ENCODE data around the gene DOCK9.
A peak's percentile ranks its signal among the peaks of the same experiment; 100 is the strongest.

DOCK9 gene

DNA sequence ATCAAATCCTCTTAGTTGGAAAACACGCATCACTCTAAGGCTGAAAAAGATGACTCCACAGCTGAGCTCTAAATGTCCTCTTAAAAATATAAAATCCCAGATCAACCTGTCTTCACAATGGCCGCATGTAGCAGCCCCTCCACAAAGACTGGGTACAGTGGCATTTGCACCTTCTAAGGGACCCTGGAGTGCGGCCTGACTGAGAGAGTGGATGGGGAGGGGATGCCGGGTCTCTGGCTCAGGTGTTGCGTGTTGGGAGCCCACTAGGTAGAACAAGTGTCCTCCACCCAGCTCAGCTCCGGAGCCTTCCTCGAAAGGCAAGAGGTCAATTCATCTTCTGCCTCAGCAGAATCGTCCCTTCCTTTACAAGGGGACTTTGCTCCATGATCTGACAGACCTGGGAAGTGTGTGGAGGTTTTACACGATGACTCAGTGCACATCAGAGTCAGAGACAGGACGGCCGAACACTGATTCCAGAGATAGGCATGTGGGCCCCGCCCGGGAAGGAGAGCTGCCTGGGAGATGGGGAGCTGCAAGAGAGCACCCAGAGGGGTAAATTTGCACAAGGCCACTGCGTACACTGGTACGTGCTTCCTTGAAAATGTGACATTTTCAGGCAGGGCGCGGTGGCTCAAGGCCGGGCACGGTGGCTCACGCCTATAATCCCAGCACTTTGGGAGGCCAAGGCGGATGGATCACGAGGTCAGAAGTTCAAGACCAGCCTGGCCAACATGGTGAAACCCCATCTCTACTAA, 201.8 kb downstream of the DOCK9 start:
- H3K9ac ChIP-seq (ENCODE audit: low read length) = no peak overlapping the region
- no peak overlapping the region for H3K4me3 ChIP-seq (ENCODE audit: low read length)
- H3K4me1 ChIP-seq (ENCODE audit: control insufficient read depth, insufficient read depth, low read length) = peaks cover 12% of the 10 kb centered on the region
- peaks cover 3% of the 10 kb centered on the region for H3K27me3 ChIP-seq (ENCODE audit: control insufficient read depth, insufficient read depth, low read length)
- H3K36me3 ChIP-seq (ENCODE audit: control insufficient read depth, insufficient read depth, low read length) = no peaks in the 10 kb centered on the region
- no peaks in the 10 kb centered on the region for H3K9me3 ChIP-seq (ENCODE audit: control insufficient read depth, low read length)

DNA sequence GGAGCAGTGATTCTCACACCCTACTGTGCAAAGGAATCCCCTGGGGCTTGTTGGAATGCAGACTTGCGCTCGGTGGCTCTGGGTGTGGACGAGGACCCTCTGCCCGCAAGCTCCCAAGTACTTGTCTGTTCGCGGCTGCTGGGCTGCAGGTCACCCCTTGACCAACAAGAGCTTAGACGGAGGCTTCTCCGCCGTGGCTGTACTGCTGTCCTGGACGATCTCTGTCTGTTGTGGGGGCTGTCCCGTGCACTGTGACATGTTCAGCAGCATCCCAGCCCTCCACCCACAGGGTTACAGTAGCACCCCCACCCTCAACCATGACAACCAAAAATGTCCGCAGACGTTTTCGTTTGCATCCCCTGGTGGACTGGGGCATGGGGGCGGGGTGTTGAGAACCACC, 202.5 kb downstream of the DOCK9 start:
- H3K27me3 ChIP-seq (ENCODE audit: control insufficient read depth, insufficient read depth, low read length) = peaks cover 3% of the 10 kb centered on the region
- H3K4me1 ChIP-seq (ENCODE audit: control insufficient read depth, insufficient read depth, low read length) = peaks cover 12% of the 10 kb centered on the region
- no peaks in the 10 kb centered on the region for H3K36me3 ChIP-seq (ENCODE audit: control insufficient read depth, insufficient read depth, low read length)
- H3K9ac ChIP-seq (ENCODE audit: low read length) = no peak overlapping the region
- no peaks in the 10 kb centered on the region for H3K9me3 ChIP-seq (ENCODE audit: control insufficient read depth, low read length)
- no peak overlapping the region for H3K4me3 ChIP-seq (ENCODE audit: low read length)

DNA sequence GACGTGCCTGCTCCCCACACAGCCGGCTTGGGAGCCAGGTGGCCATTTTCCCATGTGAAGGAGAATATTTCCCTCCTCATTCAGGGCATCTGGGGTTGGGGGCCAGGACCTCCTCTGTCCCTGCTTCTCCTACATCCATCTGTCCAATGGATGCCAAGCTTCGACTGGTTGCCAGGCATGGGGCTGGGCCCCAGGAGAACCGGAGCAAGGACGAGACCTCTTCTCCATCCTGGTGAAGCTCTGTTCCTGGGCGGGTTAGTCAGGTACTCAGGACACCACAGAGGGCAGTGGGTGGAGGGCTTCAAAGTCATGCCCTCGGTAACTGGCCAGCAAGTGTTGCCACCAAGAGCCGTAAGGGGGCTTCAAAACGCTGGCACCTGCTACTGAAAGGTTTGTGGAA, 203.1 kb downstream of the DOCK9 start:
- H3K36me3 ChIP-seq (ENCODE audit: control insufficient read depth, insufficient read depth, low read length) = no peaks in the 10 kb centered on the region
- H3K27me3 ChIP-seq (ENCODE audit: control insufficient read depth, insufficient read depth, low read length) = peaks cover 3% of the 10 kb centered on the region
- no peak overlapping the region for H3K9ac ChIP-seq (ENCODE audit: low read length)
- H3K4me3 ChIP-seq (ENCODE audit: low read length) = no peak overlapping the region
- H3K4me1 ChIP-seq (ENCODE audit: control insufficient read depth, insufficient read depth, low read length) = peaks cover 12% of the 10 kb centered on the region
- H3K9me3 ChIP-seq (ENCODE audit: control insufficient read depth, low read length) = no peaks in the 10 kb centered on the region

DNA sequence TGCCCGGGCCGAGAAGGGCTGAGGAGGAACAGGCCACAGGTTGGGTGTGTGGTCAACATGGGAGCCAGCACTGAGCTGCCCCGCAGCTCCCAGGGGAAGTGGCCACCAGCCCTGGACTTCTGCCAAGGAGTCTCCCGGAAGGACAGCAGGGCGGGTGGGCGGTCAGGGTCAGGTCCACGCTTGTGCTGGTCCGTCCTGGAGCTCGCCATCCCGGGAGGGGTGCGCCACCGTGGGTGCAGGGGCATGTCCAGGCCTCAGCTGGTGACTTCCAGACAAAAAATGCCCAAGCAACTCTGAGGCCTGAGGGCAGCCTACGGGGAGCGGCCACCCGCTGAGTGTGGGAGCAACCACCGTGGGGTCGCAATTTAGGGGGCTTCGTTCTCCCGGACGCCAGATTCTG, 203.9 kb downstream of the DOCK9 start:
- no peaks in the 10 kb centered on the region for H3K36me3 ChIP-seq (ENCODE audit: control insufficient read depth, insufficient read depth, low read length)
- H3K9ac ChIP-seq (ENCODE audit: low read length) = no peak overlapping the region
- H3K27me3 ChIP-seq (ENCODE audit: control insufficient read depth, insufficient read depth, low read length) = peaks cover 3% of the 10 kb centered on the region
- H3K4me3 ChIP-seq (ENCODE audit: low read length) = no peak overlapping the region
- no peaks in the 10 kb centered on the region for H3K9me3 ChIP-seq (ENCODE audit: control insufficient read depth, low read length)
- peaks cover 12% of the 10 kb centered on the region for H3K4me1 ChIP-seq (ENCODE audit: control insufficient read depth, insufficient read depth, low read length)

DNA sequence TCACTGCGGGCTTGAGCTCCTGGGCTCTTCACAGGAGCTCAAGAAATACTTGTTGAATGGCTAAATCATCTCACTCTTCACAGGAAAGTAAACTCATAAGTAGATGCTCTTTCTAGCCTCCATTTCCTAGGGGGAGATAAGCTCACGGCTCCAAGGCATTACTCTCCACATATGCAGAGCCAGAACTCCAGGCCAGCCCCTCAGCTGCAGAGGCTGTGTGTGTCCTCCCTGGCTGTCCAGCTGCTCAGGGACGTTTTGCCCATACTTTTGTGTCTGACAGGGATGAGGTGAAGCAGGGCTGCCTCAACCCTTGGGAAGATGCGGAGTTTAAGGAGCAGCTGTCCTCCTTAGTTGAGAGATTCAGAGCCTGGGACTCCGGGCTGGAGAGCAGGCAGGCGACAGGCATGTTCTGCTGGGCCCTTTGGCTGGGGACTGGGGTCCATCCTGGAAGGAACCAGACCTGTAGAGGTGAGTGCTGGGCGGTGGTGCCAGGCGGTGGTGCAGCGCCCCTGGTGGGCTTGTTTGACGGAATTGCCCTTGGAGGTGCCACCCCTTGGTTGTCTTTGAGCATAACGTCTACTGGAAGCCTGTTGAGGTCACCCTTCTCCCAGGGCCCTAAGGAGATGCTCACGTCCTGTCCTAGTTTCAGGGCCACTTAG, 204.9 kb downstream of the DOCK9 start:
- H3K9ac ChIP-seq (ENCODE audit: low read length) = no peak overlapping the region
- H3K4me1 ChIP-seq (ENCODE audit: control insufficient read depth, insufficient read depth, low read length) = peaks cover 12% of the 10 kb centered on the region
- H3K4me3 ChIP-seq (ENCODE audit: low read length) = no peak overlapping the region
- H3K36me3 ChIP-seq (ENCODE audit: control insufficient read depth, insufficient read depth, low read length) = no peaks in the 10 kb centered on the region
- no peaks in the 10 kb centered on the region for H3K9me3 ChIP-seq (ENCODE audit: control insufficient read depth, low read length)
- no peaks in the 10 kb centered on the region for H3K27me3 ChIP-seq (ENCODE audit: control insufficient read depth, insufficient read depth, low read length)

DNA sequence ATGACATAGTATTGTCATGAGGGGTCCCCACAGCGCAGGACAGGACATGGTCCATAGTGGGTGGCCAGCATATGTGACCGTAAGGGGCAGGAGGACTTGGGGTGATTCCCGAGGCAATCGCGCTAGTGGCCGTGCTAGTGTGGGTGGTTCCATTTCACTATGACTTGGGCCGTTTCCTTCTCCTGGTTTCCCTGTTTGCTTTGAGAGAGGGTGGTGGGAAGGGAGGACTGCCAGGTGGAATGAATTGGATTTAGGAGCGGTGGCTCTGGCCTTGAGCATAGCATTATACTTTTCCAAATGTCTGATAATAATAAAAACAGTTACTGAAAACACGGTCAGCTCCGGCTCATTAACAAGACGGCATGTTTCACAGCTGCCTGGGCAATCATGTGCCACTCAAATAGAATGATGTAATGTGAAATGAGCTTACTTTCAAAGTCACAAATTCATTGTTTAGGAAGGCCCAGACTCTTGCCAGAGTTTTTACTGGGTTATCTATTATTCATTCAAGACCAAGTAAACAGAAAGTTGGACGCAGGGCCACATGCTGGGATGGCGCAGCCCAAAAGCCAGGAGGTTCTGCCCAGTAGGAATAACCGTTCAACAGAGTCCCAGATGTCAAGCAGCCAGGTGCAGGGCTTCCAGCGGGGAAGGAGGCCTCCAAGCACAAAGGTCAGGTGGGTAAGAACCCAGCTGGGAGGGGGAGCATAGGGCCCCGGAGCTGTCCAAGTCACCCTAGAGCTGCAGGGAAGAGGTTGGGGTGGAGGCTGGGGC, 205.8 kb downstream of the DOCK9 start:
- Histone ChIP-seq H3K27me3 (ENCODE audit: control insufficient read depth, insufficient read depth, low read length) (no peaks in the 10 kb centered on the region), H3K9me3 (ENCODE audit: control insufficient read depth, low read length) (no peaks in the 10 kb centered on the region), H3K36me3 (ENCODE audit: control insufficient read depth, insufficient read depth, low read length) (no peaks in the 10 kb centered on the region), H3K4me1 (ENCODE audit: control insufficient read depth, insufficient read depth, low read length) (peaks cover 12% of the 10 kb centered on the region), H3K4me3 (ENCODE audit: low read length) (no peak overlapping the region), H3K9ac (ENCODE audit: low read length) (no peak overlapping the region)

DNA sequence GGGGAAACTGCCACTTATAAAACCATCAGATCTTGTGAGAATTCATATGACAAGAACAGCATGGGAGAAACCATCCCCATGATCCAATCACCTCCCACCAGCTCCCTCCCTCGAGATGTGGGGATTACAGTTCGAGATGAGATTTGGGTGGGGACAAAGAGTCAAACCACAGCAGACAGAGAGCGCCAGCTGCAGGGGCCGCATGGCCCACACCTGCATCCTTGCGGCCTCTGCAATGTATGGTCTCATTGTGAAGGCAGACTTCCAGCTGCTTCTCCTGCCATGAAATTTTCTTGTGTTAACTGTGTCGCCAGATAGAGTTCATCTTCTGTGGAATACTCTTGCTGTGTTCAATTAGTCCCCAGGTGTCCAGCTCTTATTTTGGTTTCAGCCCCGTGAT, 208.1 kb downstream of the DOCK9 start:
- Histone ChIP-seq H3K9ac (ENCODE audit: low read length) (no peak overlapping the region), H3K36me3 (ENCODE audit: control insufficient read depth, insufficient read depth, low read length) (no peaks in the 10 kb centered on the region), H3K4me1 (ENCODE audit: control insufficient read depth, insufficient read depth, low read length) (peaks cover 7% of the 10 kb centered on the region), H3K4me3 (ENCODE audit: low read length) (no peak overlapping the region), H3K27me3 (ENCODE audit: control insufficient read depth, insufficient read depth, low read length) (no peaks in the 10 kb centered on the region), H3K9me3 (ENCODE audit: control insufficient read depth, low read length) (no peaks in the 10 kb centered on the region)

DNA sequence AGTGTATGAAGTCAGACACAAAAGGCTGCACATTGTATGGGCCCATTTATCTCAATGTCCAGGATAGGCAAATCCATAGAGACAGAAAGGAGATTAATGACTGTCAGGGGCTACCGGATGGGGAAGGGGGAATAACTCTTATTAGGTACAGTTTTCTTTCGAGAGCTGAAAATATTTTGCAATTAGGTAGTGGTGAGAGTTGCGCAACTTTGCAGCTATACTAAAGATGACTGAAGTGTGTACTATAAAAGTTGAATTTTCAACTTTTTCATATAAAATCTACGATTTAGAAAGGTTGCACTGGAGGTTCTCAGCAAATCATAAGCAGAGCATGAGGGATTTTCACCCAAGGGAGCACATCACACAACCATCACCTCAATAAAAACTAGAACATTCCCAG, 209.3 kb downstream of the DOCK9 start:
- Histone ChIP-seq H3K9ac (ENCODE audit: low read length) (no peak overlapping the region), H3K27me3 (ENCODE audit: control insufficient read depth, insufficient read depth, low read length) (no peaks in the 10 kb centered on the region), H3K36me3 (ENCODE audit: control insufficient read depth, insufficient read depth, low read length) (no peaks in the 10 kb centered on the region), H3K9me3 (ENCODE audit: control insufficient read depth, low read length) (no peaks in the 10 kb centered on the region), H3K4me1 (ENCODE audit: control insufficient read depth, insufficient read depth, low read length) (peaks cover 7% of the 10 kb centered on the region), H3K4me3 (ENCODE audit: low read length) (no peak overlapping the region)

DNA sequence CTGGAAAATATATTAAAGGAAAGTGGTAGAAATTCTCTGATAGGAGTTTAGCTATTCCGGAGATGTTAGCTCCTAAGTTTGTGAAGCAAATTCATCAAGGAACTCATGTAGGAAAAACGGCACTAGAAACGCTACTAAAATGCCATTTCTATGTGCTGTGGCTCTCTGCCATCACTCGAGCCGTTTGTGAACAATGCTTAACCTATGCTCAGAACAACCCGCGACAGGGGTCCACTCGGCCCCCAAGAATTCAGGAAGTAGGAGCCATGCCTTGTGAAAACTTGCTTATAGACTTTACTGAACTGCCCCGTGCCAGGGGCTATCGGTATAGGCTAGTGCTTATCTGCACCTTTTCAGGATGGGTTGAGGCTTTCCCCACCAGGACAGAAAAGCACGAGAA, 211.2 kb downstream of the DOCK9 start:
- Histone ChIP-seq H3K4me1 (ENCODE audit: control insufficient read depth, insufficient read depth, low read length) (peaks cover 10% of the 10 kb centered on the region), H3K9me3 (ENCODE audit: control insufficient read depth, low read length) (no peaks in the 10 kb centered on the region), H3K27me3 (ENCODE audit: control insufficient read depth, insufficient read depth, low read length) (no peaks in the 10 kb centered on the region), H3K4me3 (ENCODE audit: low read length) (no peak overlapping the region), H3K36me3 (ENCODE audit: control insufficient read depth, insufficient read depth, low read length) (no peaks in the 10 kb centered on the region), H3K9ac (ENCODE audit: low read length) (no peak overlapping the region)

DNA sequence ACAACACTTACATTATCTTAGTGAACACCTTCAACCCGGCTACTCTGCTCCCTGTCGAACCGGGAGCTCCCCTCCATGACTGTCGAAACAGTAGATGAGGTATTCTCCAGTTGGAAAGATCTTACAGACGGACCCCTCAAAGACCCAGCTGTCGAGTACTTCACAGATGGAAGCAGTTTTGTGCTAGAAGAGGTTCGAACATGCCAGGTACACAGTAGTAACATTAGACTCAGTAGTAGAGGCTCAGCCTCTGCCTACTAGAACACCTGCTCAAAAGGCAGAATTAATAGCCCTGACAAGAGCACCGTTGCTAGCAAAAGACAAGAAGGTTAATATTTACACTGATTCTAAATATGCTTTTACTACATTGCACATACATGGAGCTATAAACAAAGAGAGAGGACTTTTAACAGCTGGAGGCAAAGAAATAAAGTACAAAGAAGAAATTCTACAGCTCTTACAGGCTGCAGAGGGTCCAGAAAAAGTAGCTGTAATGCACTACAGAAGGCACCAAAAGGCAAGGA, 211.8 kb downstream of the DOCK9 start:
- Histone ChIP-seq H3K27me3 (ENCODE audit: control insufficient read depth, insufficient read depth, low read length) (no peaks in the 10 kb centered on the region), H3K9me3 (ENCODE audit: control insufficient read depth, low read length) (no peaks in the 10 kb centered on the region), H3K36me3 (ENCODE audit: control insufficient read depth, insufficient read depth, low read length) (no peaks in the 10 kb centered on the region), H3K9ac (ENCODE audit: low read length) (no peak overlapping the region), H3K4me3 (ENCODE audit: low read length) (no peak overlapping the region), H3K4me1 (ENCODE audit: control insufficient read depth, insufficient read depth, low read length) (peaks cover 6% of the 10 kb centered on the region)

DNA sequence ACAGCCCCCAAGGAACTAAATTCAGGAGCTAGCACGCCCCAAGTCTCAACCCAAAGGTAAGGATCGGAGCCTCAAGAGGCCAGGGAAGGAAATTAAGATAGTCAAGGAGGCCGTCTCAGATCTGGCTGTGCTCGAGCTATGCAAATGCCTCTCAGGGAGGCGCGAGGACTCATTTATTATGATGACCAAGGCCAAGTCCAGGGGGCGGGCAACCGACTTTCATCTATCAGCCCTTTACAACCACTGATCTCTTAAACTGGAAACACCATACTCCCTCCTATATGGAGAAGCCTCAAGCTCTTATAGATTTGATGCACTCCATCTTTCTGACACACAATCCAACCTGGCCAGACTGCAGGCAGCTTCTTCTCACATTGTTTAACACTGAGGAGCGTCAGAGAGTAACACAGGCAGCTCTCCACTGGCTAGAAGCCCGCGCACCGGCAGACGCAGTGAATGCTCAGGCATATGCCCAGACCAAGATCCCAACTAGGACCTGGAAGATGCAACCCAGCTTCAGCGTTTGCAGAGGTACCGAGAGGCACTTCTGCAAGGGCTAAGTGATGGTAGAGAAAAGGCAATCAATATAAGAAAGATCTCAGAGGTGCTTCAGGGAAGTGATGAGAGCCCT, 215.8 kb downstream of the DOCK9 start:
- Histone ChIP-seq H3K9me3 (ENCODE audit: control insufficient read depth, low read length) (no peaks in the 10 kb centered on the region), H3K4me1 (ENCODE audit: control insufficient read depth, insufficient read depth, low read length) (peaks cover 6% of the 10 kb centered on the region), H3K36me3 (ENCODE audit: control insufficient read depth, insufficient read depth, low read length) (no peaks in the 10 kb centered on the region), H3K27me3 (ENCODE audit: control insufficient read depth, insufficient read depth, low read length) (no peaks in the 10 kb centered on the region), H3K4me3 (ENCODE audit: low read length) (peak overlapping the region; percentile 23), H3K9ac (ENCODE audit: low read length) (peak overlapping the region; percentile 38)
